Measurements from ENCODE around the gene SHROOM4. TPM values are rescaled to one million over a fixed set of nuclear protein-coding genes. Genes with fewer than 3 reads are reported as not detected.

The SHROOM4 gene
- total RNA-seq, 1 experiment from 2014 or later: 2.1 TPM

DNA sequence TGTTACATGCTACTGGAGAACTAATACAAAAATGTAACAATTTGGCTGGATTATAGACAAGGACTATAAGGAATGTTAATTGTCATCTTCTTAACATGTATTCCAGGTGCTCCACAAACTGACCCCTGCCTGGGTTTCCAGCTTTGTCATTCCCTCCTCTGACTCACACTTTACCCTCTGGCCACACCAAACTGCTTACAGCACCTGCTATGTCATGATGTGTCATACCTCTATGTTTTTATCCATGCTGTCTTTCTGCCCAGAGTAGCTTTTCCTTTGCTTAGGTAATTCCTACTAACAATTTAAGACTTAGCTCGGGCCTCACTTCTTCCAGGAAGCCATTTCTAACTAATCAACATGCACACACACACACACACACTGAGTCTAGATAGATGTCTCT lies 14.0 kb upstream of the SHROOM4 start:
- no peak overlapping the region for H2AK5ac ChIP-seq (ENCODE audit: insufficient read length, low read length)

More for the DNA sequence above, 14.0 kb upstream of the SHROOM4 start:
- Histone ChIP-seq H4K20me1 (ENCODE audit: control insufficient read depth, insufficient read depth, insufficient read length) (no peaks in the 10 kb centered on the region), H3K79me1 (ENCODE audit: insufficient read depth, low read depth, low read length, poor library complexity, severe bottlenecking) (no peaks in the 10 kb centered on the region), H3K14ac (ENCODE audit: insufficient read depth, low read length) (no peak overlapping the region), H3T11ph (ENCODE audit: low read length) (no peak overlapping the region), H2BK20ac (ENCODE audit: low read depth, low read length, poor library complexity, severe bottlenecking) (no peak overlapping the region), H2AFZ (ENCODE audit: low read length) (no peak overlapping the region), H2BK120ac (ENCODE audit: low read depth, low read length, poor library complexity, severe bottlenecking) (no peak overlapping the region), H3K27ac (ENCODE audit: insufficient read length, low read depth, low read length) (no peak overlapping the region), H4K8ac (replicated peaks; ENCODE audit: insufficient read length, low read depth, low read length) (no peak overlapping the region), H2BK15ac (ENCODE audit: low read depth, low read length) (no peak overlapping the region), H3K23me2 (ENCODE audit: insufficient read length, low read depth, low read length, poor library complexity, severe bottlenecking) (no peaks in the 10 kb centered on the region), H3K9ac (ENCODE audit: extremely low read depth, insufficient read length, low read length) (no peak overlapping the region), H3K56ac (ENCODE audit: insufficient read length, low read depth, low read length) (no peak overlapping the region), H3K79me2 (ENCODE audit: insufficient read depth, low read length) (no peaks in the 10 kb centered on the region), H3K27me3 (ENCODE audit: insufficient read depth, low read length) (no peaks in the 10 kb centered on the region), H2BK5ac (ENCODE audit: insufficient read length, low read length) (no peak overlapping the region), H4K91ac (ENCODE audit: insufficient read length, low read depth, low read length) (no peak overlapping the region), H3K4me1 (ENCODE audit: insufficient read depth, low read length) (no peaks in the 10 kb centered on the region), H3K4ac (ENCODE audit: low read depth, low read length) (no peak overlapping the region), H3K18ac (ENCODE audit: insufficient read length, low read depth, low read length) (no peak overlapping the region), H4K5ac (ENCODE audit: insufficient read length, low read depth, low read length) (no peak overlapping the region), H3K9me3 (ENCODE audit: control insufficient read depth, low read depth, low read length) (no peaks in the 10 kb centered on the region), H3K4me2 (ENCODE audit: insufficient read depth, insufficient read length, low read length) (no peak overlapping the region), H2BK12ac (ENCODE audit: insufficient read length, low read depth, low read length) (no peak overlapping the region), H3K23ac (ENCODE audit: insufficient read length, low read depth, low read length) (no peak overlapping the region)
- Mint-ChIP-seq H3K36me3 (ENCODE audit: insufficient read depth in 1 of 3, low read depth in 3 of 3) (no peaks in the 10 kb centered on the region; a peak in 1 of 7 replicates), H3K9me3 (peaks cover 54% of the 10 kb centered on the region in 2 experiments), H3K27me3 (ENCODE audit: low read depth) (no peaks in the 10 kb centered on the region; the same call in 1 of the 2 replicates), H3K27ac (no peak overlapping the region), H3K4me1 (peaks cover 0 to 4% of the 10 kb centered on the region in 2 experiments; a peak in 1 of 4 replicates), H3K4me3 (no peak overlapping the region)
- WGBS (ENCODE audit: extremely low coverage, insufficient read length, low lambda C conversion rate): no CpG with 5 or more reads among the region's 1 CpG
- no peak for DNase-seq
- TF ChIP-seq, protein P1, sequence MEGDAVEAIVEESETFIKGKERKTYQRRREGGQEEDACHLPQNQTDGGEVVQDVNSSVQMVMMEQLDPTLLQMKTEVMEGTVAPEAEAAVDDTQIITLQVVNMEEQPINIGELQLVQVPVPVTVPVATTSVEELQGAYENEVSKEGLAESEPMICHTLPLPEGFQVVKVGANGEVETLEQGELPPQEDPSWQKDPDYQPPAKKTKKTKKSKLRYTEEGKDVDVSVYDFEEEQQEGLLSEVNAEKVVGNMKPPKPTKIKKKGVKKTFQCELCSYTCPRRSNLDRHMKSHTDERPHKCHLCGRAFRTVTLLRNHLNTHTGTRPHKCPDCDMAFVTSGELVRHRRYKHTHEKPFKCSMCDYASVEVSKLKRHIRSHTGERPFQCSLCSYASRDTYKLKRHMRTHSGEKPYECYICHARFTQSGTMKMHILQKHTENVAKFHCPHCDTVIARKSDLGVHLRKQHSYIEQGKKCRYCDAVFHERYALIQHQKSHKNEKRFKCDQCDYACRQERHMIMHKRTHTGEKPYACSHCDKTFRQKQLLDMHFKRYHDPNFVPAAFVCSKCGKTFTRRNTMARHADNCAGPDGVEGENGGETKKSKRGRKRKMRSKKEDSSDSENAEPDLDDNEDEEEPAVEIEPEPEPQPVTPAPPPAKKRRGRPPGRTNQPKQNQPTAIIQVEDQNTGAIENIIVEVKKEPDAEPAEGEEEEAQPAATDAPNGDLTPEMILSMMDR (conservative IDR thresholded peaks at IDR 0.05): no peak
